Stimulated activated naive CD4-positive, alpha-beta T cell treated with Interleukin-2 at 50 U/mL for 16 hours (primary cell): ENCODE results near the gene NPW.
A peak's percentile ranks its signal among the peaks of the same experiment; 100 is the strongest.
"Not testable (repeated sequence)": the region's sequence is repeated elsewhere in the genome, so short reads cannot be mapped to it uniquely, and the experiment has no call there.

Experiments
- DNase-seq: peaks from one replicate; lab custom pipeline; 2025; lab: John Stamatoyannopoulos, UW

Gene NPW

DNA sequence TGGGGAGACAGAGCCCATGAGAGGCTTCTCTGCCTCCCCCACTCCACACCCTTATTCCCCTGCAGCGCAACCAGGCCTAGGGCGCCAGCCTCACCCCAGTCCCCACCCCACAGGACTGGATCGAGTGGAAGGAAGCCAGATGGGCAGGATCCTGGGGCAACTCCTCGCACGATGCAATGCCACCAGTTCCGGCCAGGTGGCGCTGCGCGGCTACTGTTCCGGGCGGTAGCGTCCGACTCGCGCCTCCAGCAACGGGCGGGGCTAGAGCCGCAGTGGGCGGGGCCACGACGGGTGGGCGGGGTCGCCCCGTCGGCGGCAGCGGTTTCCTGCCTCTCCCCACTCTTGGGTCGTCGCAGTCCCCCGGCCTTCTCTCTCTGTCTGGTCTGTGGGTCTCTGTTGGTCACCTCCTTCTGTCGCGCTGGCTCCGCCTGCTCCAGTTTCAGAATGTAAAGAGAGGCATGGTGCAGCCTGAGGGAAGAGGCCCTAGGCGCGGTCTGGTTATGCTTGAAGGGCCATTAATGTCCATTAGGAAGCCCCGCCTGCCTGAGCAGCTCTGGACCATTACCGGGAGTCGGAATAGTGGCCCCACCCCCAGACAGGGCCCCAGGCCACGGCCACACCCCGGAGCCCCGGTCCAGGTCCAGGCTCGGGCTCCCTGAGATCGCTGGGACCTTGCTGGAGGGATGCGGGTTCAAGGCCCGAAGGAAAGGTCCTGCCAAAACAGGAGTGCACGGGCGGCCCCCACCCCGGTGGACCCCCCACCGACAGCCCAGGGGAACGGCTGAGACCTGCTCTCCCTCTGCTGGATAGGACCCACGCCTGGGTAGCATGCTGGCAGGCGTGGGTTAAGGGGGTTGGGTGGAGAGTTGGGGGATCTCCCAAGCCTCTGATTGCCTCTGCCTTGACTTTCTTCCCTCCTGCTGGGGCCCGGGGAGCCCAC, 3.8 kb downstream of the NPW start:
- peak; percentile 89 for DNase-seq

DNA sequence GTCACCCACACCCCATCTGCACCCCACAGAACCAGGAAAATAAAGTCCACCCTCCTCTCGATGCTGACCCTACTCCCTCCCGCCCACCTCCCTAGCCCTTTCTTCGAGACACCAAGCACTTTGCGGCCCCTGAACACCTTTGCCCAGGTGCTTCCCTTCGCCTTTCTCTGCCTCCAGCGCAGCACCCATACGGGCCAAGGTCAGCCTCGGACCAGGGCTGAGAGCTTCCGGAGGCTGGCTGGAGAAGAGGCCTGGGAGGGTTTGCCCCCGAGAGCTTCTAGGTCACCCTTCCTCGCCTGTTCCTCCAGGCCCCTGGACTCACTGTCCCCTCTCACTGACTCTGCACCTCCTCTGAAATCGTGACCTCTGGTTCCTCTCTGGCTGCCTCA, 4.4 kb downstream of the NPW start:
- DNase-seq = no peak

DNA sequence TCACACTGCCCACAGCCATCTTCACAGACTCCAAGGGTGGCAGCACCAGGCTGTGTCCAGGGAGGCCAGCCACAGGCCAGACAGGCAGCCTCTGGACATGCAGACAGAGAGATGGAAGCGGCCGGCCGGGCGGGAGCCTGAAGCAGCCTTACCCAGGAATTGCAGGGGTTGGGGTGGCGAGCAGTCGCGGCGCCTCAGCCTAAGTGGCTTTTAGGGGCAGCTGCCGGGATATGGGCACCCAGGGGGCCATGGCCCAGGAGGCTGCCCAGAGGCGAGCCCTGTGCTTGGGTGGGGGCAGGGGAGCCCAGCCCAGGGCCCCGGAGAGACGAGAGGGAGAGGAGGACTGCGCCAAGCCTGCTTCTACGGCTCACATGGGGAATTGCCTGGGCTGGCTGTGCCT, 5.7 kb downstream of the NPW start:
- DNase-seq = no peak

- no peak for DNase-seq
Measured at GRCh38 chr16:2025878-2026460, 6.4 kb downstream of the NPW start.

GRCh38 chr16:2026461-2027023, 7.0 kb downstream of the NPW start, which contains the start of gene NHERF2:
Gene NHERF2 (plus strand): TSS chr16:2026902. CDS start chr16:2027006, 104 bp downstream.
- no peak for DNase-seq

- DNase-seq = no peak
Measured at GRCh38 chr16:2027024-2028010, 7.7 kb downstream of the NPW start.

GRCh38 chr16:2028146-2028545, 8.6 kb downstream of the NPW start:
- DNase-seq = no peak

- no peak for DNase-seq
Measured at GRCh38 chr16:2028620-2029220, 9.1 kb downstream of the NPW start.

DNA sequence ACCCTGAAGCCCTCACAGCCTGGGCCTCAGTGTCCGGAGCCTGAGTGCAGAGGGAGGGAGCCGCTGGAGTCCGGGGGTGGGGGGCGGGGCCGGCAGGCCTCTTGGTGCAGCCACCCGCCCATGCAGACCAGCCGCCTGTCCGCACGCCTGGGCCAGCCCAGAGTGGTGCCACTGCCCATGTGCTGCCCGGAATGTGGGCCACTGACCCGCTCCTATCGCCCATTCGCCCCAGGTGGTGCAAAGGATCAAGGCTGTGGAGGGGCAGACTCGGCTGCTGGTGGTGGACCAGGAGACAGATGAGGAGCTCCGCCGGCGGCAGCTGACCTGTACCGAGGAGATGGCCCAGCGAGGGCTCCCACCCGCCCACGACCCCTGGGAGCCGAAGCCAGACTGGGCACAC, 9.8 kb downstream of the NPW start:
- no peak for DNase-seq

DNA sequence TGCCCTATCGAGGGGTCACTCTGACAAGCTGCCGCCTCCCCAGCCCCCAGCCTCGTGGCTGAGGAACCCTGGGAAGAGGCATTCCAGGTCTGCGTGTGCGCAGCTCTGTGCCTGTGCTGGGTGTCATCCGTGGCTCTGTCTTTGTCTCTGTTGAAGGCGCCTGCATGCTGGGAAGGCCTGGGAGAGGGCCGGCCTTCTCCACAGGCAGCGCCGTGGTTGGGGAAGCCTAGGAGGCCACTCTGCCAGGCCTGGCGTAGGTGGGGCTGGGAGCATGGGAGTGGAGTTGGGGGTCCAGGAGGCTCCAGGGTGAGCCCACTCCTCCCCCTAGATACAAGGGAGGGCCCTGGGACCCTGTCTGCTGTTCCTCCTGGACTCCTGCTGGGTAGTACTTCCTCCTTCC, 10.5 kb downstream of the NPW start:
- DNase-seq = no peak

- DNase-seq = no peak
Measured at GRCh38 chr16:2031081-2031577, 11.5 kb downstream of the NPW start.

- no peak for DNase-seq
Measured at GRCh38 chr16:2032285-2033056, 12.9 kb downstream of the NPW start.

- DNase-seq = no peak
Measured at GRCh38 chr16:2033057-2033908, 13.7 kb downstream of the NPW start.

DNA sequence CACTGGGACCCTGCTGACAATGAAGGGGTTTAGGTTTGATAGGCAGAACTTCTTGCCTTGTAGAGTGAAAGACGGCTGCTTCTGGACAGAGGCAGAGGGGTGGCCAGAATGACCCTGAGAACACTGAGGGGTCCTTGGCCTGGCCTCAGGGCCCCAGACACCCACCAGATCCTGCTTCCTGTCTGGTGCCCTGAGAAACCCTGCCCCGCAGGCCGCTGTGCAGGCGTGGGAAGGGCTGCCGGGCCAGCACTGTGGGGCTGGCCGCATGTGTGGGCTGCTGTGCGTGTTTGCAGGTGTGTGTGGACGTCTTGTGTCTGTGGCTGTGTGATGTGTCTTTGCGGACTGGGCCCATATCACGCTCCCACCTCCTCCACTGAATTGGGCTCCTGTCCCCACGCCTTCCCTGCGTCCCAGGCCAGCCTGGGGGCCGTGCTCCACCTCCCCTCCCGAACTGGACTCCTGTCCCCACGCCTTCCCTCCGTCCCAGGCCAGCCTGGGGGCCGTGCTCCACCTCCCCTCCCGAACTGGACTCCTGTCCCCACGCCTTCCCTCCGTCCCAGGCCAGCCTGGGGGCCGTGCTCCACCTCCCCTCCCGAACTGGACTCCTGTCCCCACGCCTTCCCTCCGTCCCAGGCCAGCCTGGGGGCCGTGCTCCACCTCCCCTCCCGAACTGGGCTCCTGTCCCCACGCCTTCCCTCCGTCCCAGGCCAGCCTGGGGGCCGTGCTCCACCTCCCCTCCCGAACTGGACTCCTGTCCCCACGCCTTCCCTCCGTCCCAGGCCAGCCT, 14.5 kb downstream of the NPW start:
- DNase-seq = not testable (repeated sequence)

DNA sequence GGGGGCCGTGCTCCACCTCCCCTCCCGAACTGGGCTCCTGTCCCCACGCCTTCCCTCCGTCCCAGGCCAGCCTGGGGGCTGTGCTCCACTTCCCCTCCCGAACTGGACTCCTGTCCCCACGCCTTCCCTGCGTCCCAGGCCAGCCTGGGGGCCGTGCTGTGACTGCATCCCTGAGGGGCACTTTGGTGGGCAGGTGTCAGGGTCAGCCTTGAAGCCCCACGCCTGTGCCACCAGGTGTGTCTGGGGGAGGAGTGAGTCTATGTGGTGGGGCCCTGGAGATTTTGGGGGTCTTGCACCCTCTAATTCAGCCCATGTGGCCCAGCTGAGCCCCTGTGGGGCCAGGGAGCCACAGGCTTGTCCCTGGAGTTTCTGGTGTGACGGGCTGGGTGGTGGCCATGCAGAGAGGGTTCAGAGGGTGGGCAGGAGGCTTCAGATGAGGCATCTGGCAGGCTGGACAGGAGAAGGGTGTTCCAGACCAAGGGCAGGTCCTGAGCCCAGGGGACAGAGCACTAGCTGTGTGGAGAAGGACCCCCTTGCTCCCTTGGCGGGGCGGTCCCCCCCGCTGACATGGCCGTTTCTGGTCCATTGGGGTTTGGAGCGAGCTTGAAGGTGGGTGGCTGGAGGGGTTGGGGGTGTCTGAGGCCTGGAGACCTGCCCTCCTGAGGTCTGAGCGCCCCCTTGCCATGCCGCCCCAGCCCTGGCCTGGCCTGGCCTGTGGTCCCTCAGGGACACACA, 15.3 kb downstream of the NPW start:
- DNase-seq = no peak

DNA sequence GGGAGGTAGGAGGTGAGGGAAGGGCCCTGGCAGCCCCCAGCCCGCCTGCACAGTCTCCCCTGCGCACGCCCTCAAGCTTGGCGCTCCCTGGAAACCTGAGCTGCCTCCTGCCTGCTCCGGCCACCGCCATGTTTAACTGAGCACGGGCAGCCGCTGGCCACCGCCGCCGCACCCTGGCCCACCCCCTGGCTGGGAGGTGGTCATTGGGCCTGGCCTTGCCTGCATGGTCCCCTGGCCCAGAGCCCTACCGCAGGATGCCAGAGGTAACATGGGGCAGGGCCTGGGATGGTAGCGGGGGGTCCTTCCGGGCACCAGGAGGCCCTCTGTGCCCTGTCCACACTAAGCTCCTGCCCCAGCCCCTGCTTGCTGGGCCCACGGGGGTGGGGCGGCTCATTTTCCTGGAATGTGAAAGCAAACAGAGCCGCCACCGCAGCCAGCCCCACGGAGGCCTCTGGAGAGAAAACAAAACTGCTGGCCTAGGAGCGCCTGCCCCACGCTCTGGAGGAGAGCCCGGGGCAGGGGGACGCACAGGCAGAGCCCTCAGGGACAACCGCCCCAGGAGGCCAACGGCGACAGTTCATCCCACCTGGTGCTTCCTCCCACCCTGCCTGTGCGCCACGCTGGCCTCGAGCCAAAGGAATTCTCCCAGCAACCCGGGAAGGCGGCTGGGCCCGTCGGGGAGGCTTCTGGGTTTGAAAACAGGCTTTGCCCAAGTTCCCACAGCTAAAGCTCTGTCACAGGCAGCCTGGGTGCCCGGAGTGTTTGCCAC, 16.0 kb downstream of the NPW start:
- DNase-seq = no peak
